Endometrial microvascular endothelial cells (primary cell): ENCODE data around the gene NUMB. TPM values are rescaled to one million over a fixed set of nuclear protein-coding genes. Genes with fewer than 3 reads are reported as not detected.

Source experiments
- in situ Hi-C: cut with HindIII; loops from 2 replicates; pipeline ENCODE4 v1.10.0; 2017; ENCODE audit warnings: low sequenced_read_pairs, low pct_unique_long_range_greater_than_20kb; ENCODE audit errors: inconsistent ontology term
- total RNA-seq: library from RNA; depleted of rRNA; stranded (reverse); fragments of >200 nt; gene quantifications from one replicate; pipeline ENCODE4 v1.2.3, GENCODE V29; 2015; ENCODE audit errors: inconsistent ontology term

Gene NUMB
- total RNA-seq, 1 donor from 2014 or later: 43.5 TPM

- in situ Hi-C loops: no loop called here
Observed at GRCh38 chr14:73244541-73245290, 213.6 kb downstream of the NUMB start.

GRCh38 chr14:73243748-73244147 lies 214.6 kb downstream of the NUMB start:
- in situ Hi-C loops: no loop called here

GRCh38 chr14:73243341-73243740 lies 215.0 kb downstream of the NUMB start:
- in situ Hi-C loops: no loop called here

- in situ Hi-C loops: no loop called here
Observed at GRCh38 chr14:73242357-73242901, 215.9 kb downstream of the NUMB start.

- in situ Hi-C loops: no loop called here
Observed at GRCh38 chr14:73241481-73242165, 216.7 kb downstream of the NUMB start.

- in situ Hi-C loops: no loop called here
Observed at GRCh38 chr14:73240816-73241480, 217.4 kb downstream of the NUMB start.

- in situ Hi-C loops: no loop called here
Observed at GRCh38 chr14:73239393-73240241, 218.7 kb downstream of the NUMB start.

GRCh38 chr14:73238941-73239340 lies 219.4 kb downstream of the NUMB start:
- in situ Hi-C loops: no loop called here

GRCh38 chr14:73238424-73238852 lies 219.9 kb downstream of the NUMB start:
- in situ Hi-C loops: no loop called here

- in situ Hi-C loops: no loop called here
Observed at GRCh38 chr14:73237786-73238423, 220.4 kb downstream of the NUMB start.

- in situ Hi-C loops: no loop called here
Observed at GRCh38 chr14:73237219-73237785, 221.0 kb downstream of the NUMB start, which contains the start of gene PAPLN. Gene PAPLN, plus strand, starts transcription at chr14:73237506. Its CDS starts 2,273 bp downstream, at chr14:73239779.

GRCh38 chr14:73236752-73237218 lies 221.6 kb downstream of the NUMB start:
- in situ Hi-C loops: no loop called here

- in situ Hi-C loops: no loop called here
Observed at GRCh38 chr14:73236157-73236556, 222.2 kb downstream of the NUMB start.

GRCh38 chr14:73235531-73236155 lies 222.7 kb downstream of the NUMB start:
- in situ Hi-C loops: no loop called here

GRCh38 chr14:73234586-73235394 lies 223.6 kb downstream of the NUMB start:
- in situ Hi-C loops: no loop called here

GRCh38 chr14:73234029-73234428 lies 224.3 kb downstream of the NUMB start:
- in situ Hi-C loops: no loop called here

- in situ Hi-C loops: no loop called here
Observed at GRCh38 chr14:73233564-73233963, 224.8 kb downstream of the NUMB start.
